ENCODE data around the gene NR2F6. TPM values are rescaled to one million over a fixed set of nuclear protein-coding genes. Genes with fewer than 3 reads are reported as not detected.

The NR2F6 gene
- total and polyA plus RNA-seq, 2 of the 4 experiments (the other 2 are of a cell fraction) = 8.4 to 20.5 TPM

DNA sequence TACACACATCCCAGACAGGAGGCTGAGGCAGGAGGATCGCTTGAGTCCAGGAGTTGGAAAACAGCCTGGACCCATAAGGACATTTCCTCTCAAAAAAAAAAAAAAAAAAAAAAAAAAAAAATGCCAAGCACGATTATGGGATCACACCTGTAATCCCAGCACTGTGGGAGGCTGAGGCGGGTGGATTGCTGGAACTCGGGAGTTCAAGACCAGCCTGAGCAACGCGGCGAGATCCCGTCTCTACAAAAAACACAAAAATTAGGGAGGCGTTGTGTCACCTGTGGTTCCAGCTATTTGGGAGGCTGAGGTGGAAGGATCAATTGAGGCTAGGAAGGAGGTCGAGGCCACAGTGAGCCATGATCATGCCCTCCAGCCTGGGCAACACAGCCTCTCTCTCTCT lies 20.7 kb downstream of the NR2F6 start (continued):
- no peak for TF ChIP-seq CHD1 (IDR thresholded peaks at IDR 0.05; ENCODE audit: low read depth, low read length)
- TF ChIP-seq RCOR1 (IDR thresholded peaks at IDR 0.05; ENCODE audit: insufficient replicate concordance, low read length) = no peak
- TF ChIP-seq MAFK (IDR thresholded peaks at IDR 0.05; ENCODE audit: low read depth, low read length) = no peak
- no peak for TF ChIP-seq MAZ (IDR thresholded peaks at IDR 0.05; ENCODE audit: borderline replicate concordance, low read depth, low read length)

DNA sequence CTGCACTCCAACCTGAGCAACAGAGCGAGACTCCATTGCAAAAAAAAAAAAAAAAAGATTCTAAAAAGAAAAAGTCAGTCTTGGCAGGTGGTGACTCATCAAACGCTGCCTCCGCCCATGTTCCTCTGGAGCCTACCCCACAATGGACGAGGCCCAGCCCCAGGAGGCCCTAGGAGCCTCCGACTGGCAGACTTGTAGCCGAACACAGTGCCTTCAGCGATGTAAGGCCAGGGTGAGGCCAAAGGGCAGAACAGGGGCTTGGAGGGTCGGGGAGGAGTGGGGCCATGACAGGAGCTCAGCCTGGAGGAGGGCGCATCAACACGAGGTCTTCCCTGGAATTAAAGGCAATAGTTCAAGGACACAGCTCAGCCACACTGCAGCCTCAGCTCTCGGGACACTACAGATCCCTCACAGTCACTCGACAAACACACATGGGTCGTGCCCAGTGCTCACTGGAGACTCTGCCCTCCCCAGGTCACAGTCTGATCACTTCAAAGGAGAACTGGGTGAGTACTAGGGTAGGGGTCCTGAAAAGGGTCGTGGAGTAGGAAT lies 25.4 kb downstream of the NR2F6 start:
- Histone ChIP-seq H4K5ac (ENCODE audit: low read depth, low read length) (peak overlapping the region; percentile 30), H4K20me1 (ENCODE audit: insufficient read depth, low read length) (no peaks in the 10 kb centered on the region), H3K9me1 (ENCODE audit: insufficient read depth, low read length) (peaks cover 13% of the 10 kb centered on the region), H3K79me1 (ENCODE audit: low read depth in 1 of 2, low read length in 2 of 2) (peaks cover 10 to 13% of the 10 kb centered on the region in 2 experiments), H3K9me3 (ENCODE audit: control insufficient read depth, insufficient read depth, low read length) (no peaks in the 10 kb centered on the region), H3K4me1 (ENCODE audit: control insufficient read depth, insufficient read depth, low read length) (peaks cover 10% of the 10 kb centered on the region), H3K56ac (ENCODE audit: extremely low read depth, insufficient read depth, low read length) (no peak overlapping the region), H2AK5ac (ENCODE audit: low read depth, low read length) (peak overlapping the region; percentile 70), H2AFZ (replicated peaks; ENCODE audit: low read length, poor library complexity) (peak overlapping the region; percentile 86), H4K8ac (ENCODE audit: low read depth in 2 of 2, low read length in 2 of 2) (peak overlapping the region; percentile 17 to 71; a peak in 3 of 4 replicates), H2BK20ac (ENCODE audit: low read depth, low read length) (no peak overlapping the region), H3K27me3 (ENCODE audit: control insufficient read depth, insufficient read depth, low read length) (no peaks in the 10 kb centered on the region), H3K14ac (replicated peaks; ENCODE audit: low read depth, low read length) (no peak overlapping the region), H3K36me3 (ENCODE audit: control insufficient read depth, insufficient read depth, low read length) (peaks cover 24% of the 10 kb centered on the region), H2BK120ac (ENCODE audit: low read depth, low read length) (no peak overlapping the region), H3K27ac (ENCODE audit: insufficient read depth, low read length) (peak overlapping the region; percentile 62; the same call in 1 of the 2 replicates), H3K4me2 (ENCODE audit: low read depth, low read length) (no peak overlapping the region), H3K4me3 (ENCODE audit: insufficient read depth, low read depth, low read length) (no peak overlapping the region), H3K9ac (ENCODE audit: low read depth, low read length) (no peak overlapping the region; the same call in 1 of the 2 replicates), H3K18ac (ENCODE audit: low read depth, low read length) (no peak overlapping the region), H2BK5ac (ENCODE audit: low read depth, low read length, poor library complexity, severe bottlenecking) (no peak overlapping the region), H2AK9ac (replicated peaks; ENCODE audit: low read depth, low read length, poor library complexity) (peak overlapping the region; percentile 85), H4K91ac (ENCODE audit: insufficient read depth, low read depth, low read length) (no peak overlapping the region), H3K4ac (ENCODE audit: low read depth, low read length) (peak overlapping the region; percentile 28; the same call in 1 of the 2 replicates), H3K23ac (ENCODE audit: low read depth, low read length) (no peak overlapping the region), H2BK15ac (ENCODE audit: low read depth, low read length) (peak overlapping the region; percentile 3; the same call in 1 of the 3 replicates)
- no CpG with 5 or more reads among the region's 14 CpGs for WGBS, 2 experiments (ENCODE audit: extremely low coverage in 2 of 2, insufficient read length in 1 of 2)
- peak; percentile 70; the same call in 1 of the 2 replicates for TF ChIP-seq FOS (IDR thresholded peaks at IDR 0.05; ENCODE audit: low read depth, low read length)
- no peak for TF ChIP-seq POLR2A (IDR thresholded peaks at IDR 0.05; ENCODE audit: low read depth, low read length)
- BruUV-seq (replicated peaks) = no TSS peak
- CTCF ChIA-PET = no interaction called here
- in situ Hi-C loops (cut with MboI; ENCODE audit: low sequenced_read_pairs) (no loop called here), intact Hi-C loops (cut with micrococcal nuclease) (no loop called here), dilution Hi-C loops (cut with HindIII; ENCODE audit: low sequenced_read_pairs, unreplicated experiment) (no loop called here)
- ATAC-seq (ENCODE audit: low read depth) = peak; percentile 48
- POLR2A ChIA-PET (ENCODE audit: unreplicated experiment) = interaction anchor here (0.7 kb wide), 1 partner anchor 291 kb away, joined by 5 read pairs; no protein-coding TSS in a partner anchor
- peak; percentile 71 for DNase-seq

Measured in IMR-90 (cell line).